GM12874 (cell line): Measurements from ENCODE around the gene TOX4.

Source experiments
- CTCF ChIP-seq: IDR thresholded peaks from 2 replicates; pipeline ENCODE4 v1.5.1; 2011; ENCODE audit warnings: low read depth, mild to moderate bottlenecking, control low read depth, low read length, moderate library complexity; ENCODE audit not compliant: insufficient read depth

TOX4 gene

DNA sequence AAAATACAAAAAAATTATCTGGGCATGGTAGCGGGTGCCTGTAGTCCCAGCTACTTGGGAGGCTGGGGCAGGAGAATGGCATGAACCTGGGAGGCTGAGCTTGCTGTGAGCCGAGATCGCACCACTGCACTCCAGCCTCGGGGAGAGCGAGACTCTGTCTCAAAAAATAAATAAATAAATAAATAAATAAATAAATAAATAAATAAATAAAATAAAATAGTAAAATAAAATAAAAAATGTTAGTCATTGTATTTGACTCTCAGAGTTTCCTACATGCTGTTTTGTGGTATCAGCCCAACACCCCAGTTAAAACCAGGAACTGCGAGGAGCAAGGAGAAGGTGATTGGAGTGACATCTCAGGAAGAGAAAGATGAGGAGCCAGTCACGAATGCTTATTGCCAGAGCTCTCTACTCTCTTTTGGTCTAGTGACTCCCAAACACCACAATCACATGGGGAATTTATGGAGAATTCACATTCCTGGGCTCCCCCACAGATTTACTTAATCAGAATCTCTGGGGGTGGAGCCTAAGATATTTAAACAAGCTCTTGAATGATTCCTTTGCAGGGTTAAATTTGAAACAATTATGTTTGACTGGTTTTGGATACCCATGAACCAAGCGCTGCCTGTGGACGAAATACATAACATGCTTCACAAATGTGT is 64.5 kb downstream of the TOX4 start:
- no peak for TF ChIP-seq CTCF

GRCh38 chr14:21543521-21543960 is 66.5 kb downstream of the TOX4 start:
- TF ChIP-seq CTCF, result no peak

- no peak for TF ChIP-seq CTCF
These were observed 67.0 kb downstream of the TOX4 start for GRCh38 chr14:21543963-21544362.
